ENCODE data around the gene SLC4A9. TPM values are rescaled to one million over a fixed set of nuclear protein-coding genes. Genes with fewer than 3 reads are reported as not detected.

The SLC4A9 gene
- polyA plus RNA-seq, 3 donors, result 0.28 TPM; not detected in 2

- no peak overlapping the region for H3K4me3 ChIP-seq (replicated peaks in 1 of 3; ENCODE audit: low read depth in 2 of 3, low read length in 3 of 3)
- WGBS (ENCODE audit: insufficient coverage), result 11% methylated on average over 26 of the region's 29 CpGs
- peaks cover 5% of the 10 kb centered on the region for H3K4me1 Mint-ChIP-seq
These were observed 3.1 kb downstream of the SLC4A9 start for GRCh38 chr5:140362875-140363630.

More at GRCh38 chr5:140362875-140363630, 3.1 kb downstream of the SLC4A9 start:
- Histone ChIP-seq H3K36me3 (replicated peaks in 1 of 2; ENCODE audit: control insufficient read depth in 1 of 2, insufficient read depth in 2 of 2, low read length in 2 of 2) (no peaks in the 10 kb centered on the region), H3K4me2 (replicated peaks; ENCODE audit: extremely low read depth, low read length, poor library complexity, severe bottlenecking) (peak overlapping the region; percentile 59), H3K79me2 (ENCODE audit: insufficient read depth, low read length) (no peaks in the 10 kb centered on the region), H3K9ac (ENCODE audit: insufficient read depth, low read length, poor library complexity, severe bottlenecking) (no peak overlapping the region), H3K4me1 (ENCODE audit: control insufficient read depth in 1 of 2, insufficient read depth in 2 of 2, low read length in 2 of 2) (peaks cover 4 to 5% of the 10 kb centered on the region in 2 donors), H3K9me3 (replicated peaks in 1 of 2; ENCODE audit: control insufficient read depth in 1 of 2, insufficient read depth in 1 of 2, low read length in 2 of 2) (no peaks in the 10 kb centered on the region), H4K20me1 (ENCODE audit: insufficient read depth, low read length) (no peaks in the 10 kb centered on the region), H2AFZ (ENCODE audit: insufficient read depth, low read depth, low read length, poor library complexity, severe bottlenecking) (peak overlapping the region; percentile 62), H3K27ac (ENCODE audit: low read depth in 1 of 2, low read length in 2 of 2) (no peak overlapping the region), H3K27me3 (ENCODE audit: control insufficient read depth in 2 of 2, insufficient read depth in 2 of 2, low read length in 2 of 2) (no peaks in the 10 kb centered on the region)
- peak; percentile 71 to 85 (median 79) for DNase-seq
- H3K9me3 Mint-ChIP-seq, result no peaks in the 10 kb centered on the region
- intact Hi-C loops (cut with micrococcal nuclease), result loop anchor here in 1 of 2 donors (10.0 kb wide), 1 partner anchor 352 kb away; no protein-coding TSS in a partner anchor
- H3K36me3 Mint-ChIP-seq, result no peaks in the 10 kb centered on the region
- TF ChIP-seq CTCF (IDR thresholded peaks at IDR 0.05), result peak; percentile 98
- H3K4me3 Mint-ChIP-seq, result peak overlapping the region; percentile 41 to 79
- H3K27me3 Mint-ChIP-seq (ENCODE audit: low read depth in 3 of 3), result peaks cover 2 to 9% (median 4%) of the 10 kb centered on the region in 3 donors
- H3K27ac Mint-ChIP-seq, result peak overlapping the region in 2 of 7 donors; percentile 40 to 63

Data from CD14-positive monocyte (primary cell).